ENCODE results near the gene LRRC37A3. TPM values are rescaled to one million over a fixed set of nuclear protein-coding genes. Genes with fewer than 3 reads are reported as not detected.

The LRRC37A3 gene
- total RNA-seq (2022; extraction: Qiagen RNA extraction; ENCODE audit: low read depth) = 2.0 to 2.5 TPM (median 2.2 TPM) in 5 replicates

GRCh38 chr17:64919289-64920025, at the start of gene LRRC37A3:
Gene LRRC37A3 (minus strand): TSS chr17:64919478. CDS start chr17:64897257, 22,221 bp downstream.

Other genes starting within 250 kb of the LRRC37A3 start
- gene GNA13, start 137.3 kb upstream of the LRRC37A3 start, total RNA-seq (2022; extraction: Qiagen RNA extraction; ENCODE audit: low read depth) = 37.1 to 52.3 TPM (median 44.9 TPM) in 5 replicates
- gene RGS9, start 217.9 kb upstream of the LRRC37A3 start, total RNA-seq (2022; extraction: Qiagen RNA extraction; ENCODE audit: low read depth) = 5.6 to 7.7 TPM (median 6.8 TPM) in 5 replicates

Data from A549 treated with DMSO at 1 μM for 4 hours (cell line).